Measurements from ENCODE around the gene CA7. TPM values are rescaled to one million over a fixed set of nuclear protein-coding genes. Genes with fewer than 3 reads are reported as not detected.

Gene CA7
- total RNA-seq, 1 donor from 2014 or later: not detected

GRCh38 chr16:66888647-66889615 lies 44.7 kb downstream of the CA7 start:
- peaks cover 34% of the 10 kb centered on the region for H3K4me1 Mint-ChIP-seq
- H3K9me3 Mint-ChIP-seq: no peaks in the 10 kb centered on the region
- no peaks in the 10 kb centered on the region for H3K27me3 Mint-ChIP-seq (ENCODE audit: low read depth)
- H3K4me3 Mint-ChIP-seq: no peak overlapping the region
- TF ChIP-seq CTCF (IDR thresholded peaks at IDR 0.05; ENCODE audit: unreplicated experiment): no peak
- no peak for DNase-seq (ENCODE audit: low spot score in 2 of 2, unreplicated experiment in 2 of 2)
- peak overlapping the region; percentile 72 for H3K27ac Mint-ChIP-seq
- H3K36me3 Mint-ChIP-seq: peaks cover 12% of the 10 kb centered on the region

GRCh38 chr16:66889622-66890021 lies 45.4 kb downstream of the CA7 start:
- Mint-ChIP-seq H3K4me3 (no peak overlapping the region), H3K27me3 (ENCODE audit: low read depth) (no peaks in the 10 kb centered on the region), H3K27ac (peak overlapping the region; percentile 25), H3K9me3 (no peaks in the 10 kb centered on the region), H3K4me1 (peaks cover 34% of the 10 kb centered on the region), H3K36me3 (peaks cover 7% of the 10 kb centered on the region)
- no peak for DNase-seq (ENCODE audit: low spot score in 2 of 2, unreplicated experiment in 2 of 2)
- no peak for TF ChIP-seq CTCF (IDR thresholded peaks at IDR 0.05; ENCODE audit: unreplicated experiment)

GRCh38 chr16:66890799-66891198 lies 46.6 kb downstream of the CA7 start:
- Mint-ChIP-seq H3K4me1 (peaks cover 29% of the 10 kb centered on the region), H3K27me3 (ENCODE audit: low read depth) (no peaks in the 10 kb centered on the region), H3K9me3 (no peaks in the 10 kb centered on the region), H3K4me3 (no peak overlapping the region), H3K36me3 (peaks cover under 1% of the 10 kb centered on the region), H3K27ac (no peak overlapping the region)
- DNase-seq (ENCODE audit: low spot score in 2 of 2, unreplicated experiment in 2 of 2): no peak
- no peak for TF ChIP-seq CTCF (IDR thresholded peaks at IDR 0.05; ENCODE audit: unreplicated experiment)

- H3K36me3 Mint-ChIP-seq: no peaks in the 10 kb centered on the region
- no peak for TF ChIP-seq CTCF (IDR thresholded peaks at IDR 0.05; ENCODE audit: unreplicated experiment)
- H3K27ac Mint-ChIP-seq: no peak overlapping the region
- H3K27me3 Mint-ChIP-seq (ENCODE audit: low read depth): no peaks in the 10 kb centered on the region
- no peak for DNase-seq (ENCODE audit: low spot score in 2 of 2, unreplicated experiment in 2 of 2)
- peaks cover 24% of the 10 kb centered on the region for H3K4me1 Mint-ChIP-seq
- H3K4me3 Mint-ChIP-seq: no peak overlapping the region
- H3K9me3 Mint-ChIP-seq: no peaks in the 10 kb centered on the region
Observed at GRCh38 chr16:66891360-66891759, 47.1 kb downstream of the CA7 start.

- Mint-ChIP-seq H3K9me3 (no peaks in the 10 kb centered on the region), H3K36me3 (no peaks in the 10 kb centered on the region), H3K4me1 (peaks cover 20% of the 10 kb centered on the region), H3K27me3 (ENCODE audit: low read depth) (no peaks in the 10 kb centered on the region), H3K27ac (no peak overlapping the region), H3K4me3 (no peak overlapping the region)
- no peak for TF ChIP-seq CTCF (IDR thresholded peaks at IDR 0.05; ENCODE audit: unreplicated experiment)
- DNase-seq (ENCODE audit: low spot score in 2 of 2, unreplicated experiment in 2 of 2): no peak
Observed at GRCh38 chr16:66891797-66892196, 47.6 kb downstream of the CA7 start.
